A673 (cell line): Measurements from ENCODE around the gene HSD17B4. TPM values are rescaled to one million over a fixed set of nuclear protein-coding genes. Genes with fewer than 3 reads are reported as not detected.

Experiments used
- BruUV-seq: library from RNA; stranded (reverse); fragments of 400-500 nt; replicated peaks from 2 replicates; lab custom pipeline; 2021; lab: Mats Ljungman, UMichigan
- CTCF ChIA-PET: fragments of 300-600 bp; sonication (Branson Sonifier 250); formaldehyde crosslinking; loops from one replicate; lab custom pipeline; 2022; ENCODE audit warnings: antibody characterized with exemption; lab: Charles Lee
- POLR2A ChIA-PET: fragments of 300-600 bp; sonication (Branson Sonifier 250); formaldehyde crosslinking; loops from one replicate; lab custom pipeline; 2022; ENCODE audit warnings: antibody characterized with exemption; ENCODE audit not compliant: low non-redundant PET; lab: Charles Lee
- DNase-seq: peaks from one replicate; pipeline ENCODE4 v3.0.0-alpha.2; 2015; ENCODE audit warnings: low spot score
- H3K27ac ChIP-seq: fragments of 200-600 bp; sonication (generic); 2 replicates; pipeline ENCODE4 v1.5.1; 2016; ENCODE audit warnings: mixed run types, low read depth, mild to moderate bottlenecking, mixed read lengths, antibody characterized with exemption, low read length; ENCODE audit not compliant: poor library complexity, severe bottlenecking
- H3K27me3 ChIP-seq: fragments of 200-600 bp; sonication (generic); replicated peaks from 2 replicates; pipeline ENCODE4 v1.6.1; 2017; ENCODE audit warnings: mixed run types, low read depth, mild to moderate bottlenecking, mixed read lengths, antibody characterized with exemption, low read length; ENCODE audit not compliant: insufficient read depth, poor library complexity
- H3K36me3 ChIP-seq: fragments of 200-600 bp; sonication (generic); 2 replicates; pipeline ENCODE4 v1.6.1; 2016; ENCODE audit warnings: mixed run types, mild to moderate bottlenecking, mixed read lengths, antibody characterized with exemption, low read length; ENCODE audit not compliant: insufficient read depth, poor library complexity, severe bottlenecking
- H3K4me1 ChIP-seq: fragments of 200-600 bp; sonication (generic); 2 replicates; pipeline ENCODE4 v1.6.1; 2017; ENCODE audit warnings: mixed run types, mild to moderate bottlenecking, mixed read lengths, antibody characterized with exemption, low read length; ENCODE audit not compliant: insufficient read depth, poor library complexity, severe bottlenecking
- H3K4me3 ChIP-seq: fragments of 200-600 bp; sonication (generic); 2 replicates; pipeline ENCODE4 v1.5.1; 2016; ENCODE audit warnings: low read depth, mixed run types, mild to moderate bottlenecking, mixed read lengths, low read length; ENCODE audit not compliant: poor library complexity, severe bottlenecking
- H3K9me3 ChIP-seq: fragments of 200-600 bp; sonication (generic); 2 replicates; pipeline ENCODE4 v1.6.1; 2016; ENCODE audit warnings: mixed run types, low read depth, mild to moderate bottlenecking, mixed read lengths, antibody characterized with exemption, low read length; ENCODE audit not compliant: poor library complexity, severe bottlenecking
- EZH2 ChIP-seq: fragments of 200-600 bp; sonication (generic); IDR thresholded peaks from 2 replicates; pipeline ENCODE4 v1.6.1; 2017; ENCODE audit warnings: borderline replicate concordance, low read depth, mild to moderate bottlenecking, mixed read lengths, antibody characterized with exemption, low read length; ENCODE audit not compliant: poor library complexity, severe bottlenecking
- intact Hi-C: fragments of 100-400 bp; cut with micrococcal nuclease; formaldehyde crosslinking; loops from one replicate; pipeline ENCODE4 v1.10.0; 2022; ENCODE audit not compliant: unreplicated experiment
- total RNA-seq: library from RNA; stranded (reverse); gene quantifications from 2 replicates; pipeline ENCODE4 v1.2.3, GENCODE V29; 2021
- TF ChIP-seq, protein P1 (sequence below): fragments of 300-800, 200-600 bp; sonication (generic); conservative IDR thresholded peaks from 2 replicates; pipeline ENCODE4 v1.5.1; 2017; ENCODE audit warnings: low read depth, mild to moderate bottlenecking, antibody characterized with exemption, low read length, moderate library complexity, mixed read lengths

HSD17B4 gene
- total RNA-seq, 1 experiment from 2014 or later = 140 TPM

DNA sequence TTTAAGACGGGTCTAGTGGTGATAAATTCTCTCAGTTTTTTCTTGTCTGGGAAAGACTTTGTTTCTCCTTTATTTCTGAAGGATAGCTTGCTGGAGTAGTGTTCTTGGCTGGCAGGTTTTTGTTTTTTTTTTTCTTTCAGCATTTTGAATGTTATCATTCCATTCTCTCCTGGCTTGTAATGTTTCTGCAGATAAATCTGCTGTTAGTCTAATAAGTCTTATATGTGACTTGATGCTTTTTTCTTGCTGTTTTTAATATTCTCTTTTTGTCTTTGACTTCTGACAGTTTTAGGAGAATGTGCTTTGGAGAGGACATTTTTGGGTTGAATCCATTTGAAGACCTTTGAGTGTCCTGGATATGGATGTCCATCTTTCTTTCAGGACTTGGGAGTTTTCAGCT is 16.0 kb downstream of the HSD17B4 start:
- H3K27me3 ChIP-seq = no peaks in the 10 kb centered on the region
- intact Hi-C loops = no loop called here
- H3K27ac ChIP-seq = no peak overlapping the region
- peaks cover 4% of the 10 kb centered on the region for H3K4me1 ChIP-seq
- ChIA-PET CTCF (no interaction called here), POLR2A (no interaction called here)
- H3K36me3 ChIP-seq = no peaks in the 10 kb centered on the region
- no peak for DNase-seq
- BruUV-seq = no TSS peak
- peaks cover 19% of the 10 kb centered on the region for H3K9me3 ChIP-seq
- no peak overlapping the region for H3K4me3 ChIP-seq
- no peak for TF ChIP-seq EZH2
- TF ChIP-seq, protein P1, sequence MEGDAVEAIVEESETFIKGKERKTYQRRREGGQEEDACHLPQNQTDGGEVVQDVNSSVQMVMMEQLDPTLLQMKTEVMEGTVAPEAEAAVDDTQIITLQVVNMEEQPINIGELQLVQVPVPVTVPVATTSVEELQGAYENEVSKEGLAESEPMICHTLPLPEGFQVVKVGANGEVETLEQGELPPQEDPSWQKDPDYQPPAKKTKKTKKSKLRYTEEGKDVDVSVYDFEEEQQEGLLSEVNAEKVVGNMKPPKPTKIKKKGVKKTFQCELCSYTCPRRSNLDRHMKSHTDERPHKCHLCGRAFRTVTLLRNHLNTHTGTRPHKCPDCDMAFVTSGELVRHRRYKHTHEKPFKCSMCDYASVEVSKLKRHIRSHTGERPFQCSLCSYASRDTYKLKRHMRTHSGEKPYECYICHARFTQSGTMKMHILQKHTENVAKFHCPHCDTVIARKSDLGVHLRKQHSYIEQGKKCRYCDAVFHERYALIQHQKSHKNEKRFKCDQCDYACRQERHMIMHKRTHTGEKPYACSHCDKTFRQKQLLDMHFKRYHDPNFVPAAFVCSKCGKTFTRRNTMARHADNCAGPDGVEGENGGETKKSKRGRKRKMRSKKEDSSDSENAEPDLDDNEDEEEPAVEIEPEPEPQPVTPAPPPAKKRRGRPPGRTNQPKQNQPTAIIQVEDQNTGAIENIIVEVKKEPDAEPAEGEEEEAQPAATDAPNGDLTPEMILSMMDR = no peak

DNA sequence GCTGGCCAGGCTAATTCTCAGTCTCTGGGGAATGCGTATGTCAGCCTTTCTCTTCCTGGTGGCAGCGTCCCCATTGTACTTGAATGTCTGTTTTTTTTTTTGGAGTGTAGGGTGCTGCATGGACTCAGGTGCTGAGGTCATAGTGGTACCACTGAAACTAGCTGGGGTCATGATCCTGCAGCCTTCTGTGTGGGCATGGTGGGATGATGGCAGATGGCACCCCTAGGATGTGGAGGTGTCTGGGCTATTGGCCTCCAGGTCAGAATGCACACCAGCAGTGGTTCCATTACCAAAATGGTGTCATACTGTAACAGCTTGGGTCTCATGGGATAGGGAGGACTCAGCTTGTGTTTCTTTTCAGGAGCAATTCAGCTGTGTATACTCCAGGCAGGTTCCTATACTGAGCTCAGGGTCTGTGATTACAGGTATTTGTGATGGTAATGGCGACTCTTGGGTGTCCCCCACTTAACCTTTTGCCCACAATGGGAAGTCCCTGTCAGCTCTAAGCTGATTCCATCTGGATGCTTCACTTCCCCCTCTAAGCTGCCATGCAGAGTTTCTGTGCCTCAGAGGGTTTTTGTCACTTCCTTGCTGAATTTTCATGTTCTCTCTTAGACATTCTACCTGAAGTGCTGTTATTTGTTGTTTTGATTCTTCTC is 17.9 kb downstream of the HSD17B4 start:
- Histone ChIP-seq H3K36me3 (no peaks in the 10 kb centered on the region), H3K4me3 (no peak overlapping the region), H3K9me3 (peaks cover 19% of the 10 kb centered on the region), H3K27ac (no peak overlapping the region), H3K4me1 (peaks cover 4% of the 10 kb centered on the region), H3K27me3 (no peaks in the 10 kb centered on the region)
- ChIA-PET CTCF (no interaction called here), POLR2A (no interaction called here)
- TF ChIP-seq, protein P1 = no peak
- no peak for TF ChIP-seq EZH2
- no TSS peak for BruUV-seq
- intact Hi-C loops = loop anchor here (2.0 kb wide), 2 partner anchors 275 to 989 kb away; no protein-coding TSS in a partner anchor
- DNase-seq = no peak

DNA sequence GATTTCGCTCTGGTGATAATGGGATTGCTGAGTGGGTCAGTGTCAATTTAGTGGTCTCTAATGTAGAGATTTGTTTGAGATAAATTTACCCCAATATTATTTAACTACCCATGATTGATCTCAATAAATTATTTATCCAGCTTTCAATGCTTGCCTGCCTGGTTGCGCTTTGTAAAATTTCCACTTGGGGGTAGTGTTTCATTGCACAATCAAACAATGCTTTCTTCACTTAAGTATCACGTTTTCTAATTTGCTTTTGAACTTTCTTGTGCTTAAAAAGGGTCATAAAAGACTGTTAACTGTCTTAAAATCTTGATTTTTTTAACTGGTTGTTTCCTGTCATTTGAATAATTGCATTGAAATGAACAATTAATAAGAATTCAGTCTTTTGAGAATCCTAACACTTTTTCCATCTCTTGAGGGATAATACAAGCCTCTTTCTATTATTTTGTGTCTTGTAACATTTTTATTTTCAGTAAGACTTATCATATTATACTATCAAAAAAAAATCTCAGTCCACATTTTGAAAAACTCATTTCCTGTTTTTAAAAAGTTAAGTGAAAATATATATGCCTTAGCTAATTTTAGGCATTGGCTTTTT is 18.7 kb downstream of the HSD17B4 start:
- Histone ChIP-seq H3K27me3 (no peaks in the 10 kb centered on the region), H3K4me3 (no peak overlapping the region), H3K27ac (no peak overlapping the region), H3K36me3 (no peaks in the 10 kb centered on the region), H3K4me1 (peaks cover 4% of the 10 kb centered on the region), H3K9me3 (peaks cover 19% of the 10 kb centered on the region)
- DNase-seq = peak; percentile 56
- intact Hi-C loops = loop anchor here (2.0 kb wide), 2 partner anchors 274 to 988 kb away; no protein-coding TSS in a partner anchor
- TF ChIP-seq EZH2 = no peak
- TF ChIP-seq, protein P1 = peak; percentile 82
- POLR2A ChIA-PET = no interaction called here
- no TSS peak for BruUV-seq
- CTCF ChIA-PET = no interaction called here
